HG03521 (cell line): ENCODE measurements around the gene DGKQ.
"Not testable (repeated sequence)": the region's sequence is repeated elsewhere in the genome, so short reads cannot be mapped to it uniquely, and the experiment has no call there.

ENCODE experiments used
- ATAC-seq: cut with Tn5 transposase; IDR thresholded peaks from one replicate; pipeline ENCODE4 v1.9.1; 2021; ENCODE audit warnings: mild to moderate bottlenecking, moderate library complexity; ENCODE audit not compliant: unreplicated experiment

The DGKQ gene

DNA sequence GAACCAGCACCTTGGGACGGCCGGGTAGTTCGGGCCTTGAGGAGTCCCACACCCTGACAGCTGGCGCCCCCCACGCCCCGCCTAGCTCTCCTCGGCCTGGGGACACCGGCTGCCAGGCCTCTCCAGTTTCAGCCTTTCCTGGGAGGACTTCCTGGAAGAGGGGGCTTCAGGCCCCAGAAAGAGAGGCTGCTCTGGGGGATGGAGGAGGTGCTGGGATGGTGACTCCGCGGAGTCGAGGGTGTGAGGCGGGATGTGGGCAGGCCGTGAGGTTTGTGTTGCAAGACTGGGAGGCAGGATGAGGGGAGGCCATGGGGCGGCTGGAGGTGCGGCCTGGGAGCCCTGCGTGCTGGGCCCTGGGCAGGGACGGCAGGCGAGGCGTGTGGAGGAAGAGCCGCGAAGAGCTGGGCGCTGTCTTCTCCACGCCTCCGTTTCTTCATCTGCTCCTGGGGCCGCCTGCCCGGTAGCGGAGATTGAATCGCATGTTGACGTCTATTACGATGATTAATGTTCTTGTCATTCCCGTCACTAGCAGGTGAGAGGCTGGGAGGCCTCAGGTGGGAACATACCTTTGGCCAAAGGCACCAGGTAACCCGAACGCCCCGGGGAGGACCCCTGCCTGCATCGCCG, 37.1 kb upstream of the DGKQ start:
- ATAC-seq, result no peak

DNA sequence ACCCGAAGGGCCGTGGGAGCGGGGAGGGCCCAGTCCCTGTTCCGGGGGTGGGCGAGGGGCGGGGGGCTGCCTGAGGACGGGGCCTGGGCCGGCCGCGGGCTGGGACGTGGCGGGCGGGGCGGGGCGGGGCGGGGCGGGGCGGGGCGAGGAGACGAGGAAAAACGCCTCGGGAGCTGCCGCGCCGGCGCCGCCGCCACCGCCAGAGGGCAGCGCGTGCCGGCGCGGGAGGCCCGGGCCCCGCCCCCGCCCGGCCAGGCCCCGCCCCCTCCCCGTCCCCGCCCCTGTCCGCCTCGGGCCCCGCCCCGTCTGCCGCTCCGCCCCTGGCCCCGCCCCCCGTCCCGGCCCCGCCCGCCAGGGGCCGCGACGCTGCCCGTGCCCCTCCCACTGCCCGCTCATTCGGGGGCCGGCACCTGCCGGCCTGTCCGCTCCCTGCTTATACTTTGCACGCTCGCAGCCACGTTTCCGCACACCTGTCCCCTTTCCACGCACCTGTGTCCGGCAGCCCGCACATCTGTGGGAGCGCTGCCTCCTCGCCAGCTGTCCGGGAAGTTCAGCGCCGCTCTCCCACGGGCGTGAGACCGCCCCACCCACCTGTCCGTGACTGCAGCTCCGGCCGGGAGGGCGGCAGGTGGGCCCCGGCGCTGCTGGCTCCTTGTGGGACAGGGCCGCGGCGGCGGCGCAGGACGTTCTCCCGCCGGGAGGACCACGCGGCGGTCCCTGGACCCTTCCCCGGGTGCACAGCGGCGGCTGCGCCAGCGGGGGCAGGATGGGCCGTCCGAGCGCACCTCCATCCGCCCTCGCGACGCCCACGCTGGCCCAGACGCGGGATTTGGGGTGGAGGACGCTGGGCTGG, 36.4 kb upstream of the DGKQ start:
- ATAC-seq, result peak; percentile 32

DNA sequence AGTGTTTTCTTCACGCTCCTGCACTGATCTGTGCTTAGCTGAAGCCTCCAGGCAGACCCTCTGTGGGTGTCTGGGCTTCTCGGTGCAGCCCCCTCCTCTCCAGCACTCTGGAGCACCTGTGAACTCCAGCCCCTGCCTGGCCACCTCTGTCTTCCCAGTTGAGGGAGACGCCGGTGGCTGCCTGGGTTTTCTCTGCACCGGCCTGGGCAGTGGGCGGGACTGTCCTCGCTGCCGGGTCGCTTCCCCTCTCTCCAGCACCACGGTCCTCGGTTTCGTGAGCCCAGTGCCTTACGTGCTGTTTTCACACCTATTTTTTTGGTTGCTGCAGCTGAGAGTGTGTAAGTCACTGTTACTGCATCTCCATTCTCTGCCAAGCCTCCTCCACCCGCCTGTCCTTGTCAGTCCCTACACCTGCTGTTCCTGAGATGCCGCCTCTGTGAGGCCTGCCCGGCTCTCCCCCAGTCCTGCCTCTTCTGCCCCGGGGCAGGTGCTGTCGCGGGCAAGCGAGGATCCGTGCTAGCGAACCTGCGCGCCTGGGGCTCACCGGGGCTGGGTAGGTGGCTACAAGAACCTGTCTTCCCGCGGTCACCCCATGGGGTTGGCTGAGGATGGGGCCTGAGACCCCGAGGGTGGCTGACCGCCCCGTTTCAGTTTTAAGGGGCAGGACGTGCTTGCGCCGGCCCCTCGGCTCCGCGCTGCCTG, 35.6 kb upstream of the DGKQ start:
- ATAC-seq, result peak; percentile 7

DNA sequence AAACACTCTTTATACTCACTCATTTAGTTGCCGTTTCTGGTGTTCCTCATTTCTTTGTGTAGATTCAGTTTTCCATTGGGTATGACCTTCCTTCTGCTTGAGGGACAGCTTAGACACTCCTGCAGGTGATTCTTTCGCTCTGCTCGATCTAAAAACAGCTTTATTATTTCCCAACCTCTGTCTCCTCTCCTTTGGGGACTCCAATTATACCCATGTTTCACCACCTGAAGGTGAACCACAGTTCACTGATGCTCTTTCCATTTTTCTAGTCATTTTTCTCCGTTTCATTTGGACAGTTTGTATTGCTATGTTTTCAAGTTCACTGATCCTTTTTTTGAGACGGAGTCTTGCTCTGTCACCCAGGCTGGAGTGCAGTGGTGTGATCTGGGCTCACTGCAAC, 33.5 kb upstream of the DGKQ start:
- no peak for ATAC-seq

DNA sequence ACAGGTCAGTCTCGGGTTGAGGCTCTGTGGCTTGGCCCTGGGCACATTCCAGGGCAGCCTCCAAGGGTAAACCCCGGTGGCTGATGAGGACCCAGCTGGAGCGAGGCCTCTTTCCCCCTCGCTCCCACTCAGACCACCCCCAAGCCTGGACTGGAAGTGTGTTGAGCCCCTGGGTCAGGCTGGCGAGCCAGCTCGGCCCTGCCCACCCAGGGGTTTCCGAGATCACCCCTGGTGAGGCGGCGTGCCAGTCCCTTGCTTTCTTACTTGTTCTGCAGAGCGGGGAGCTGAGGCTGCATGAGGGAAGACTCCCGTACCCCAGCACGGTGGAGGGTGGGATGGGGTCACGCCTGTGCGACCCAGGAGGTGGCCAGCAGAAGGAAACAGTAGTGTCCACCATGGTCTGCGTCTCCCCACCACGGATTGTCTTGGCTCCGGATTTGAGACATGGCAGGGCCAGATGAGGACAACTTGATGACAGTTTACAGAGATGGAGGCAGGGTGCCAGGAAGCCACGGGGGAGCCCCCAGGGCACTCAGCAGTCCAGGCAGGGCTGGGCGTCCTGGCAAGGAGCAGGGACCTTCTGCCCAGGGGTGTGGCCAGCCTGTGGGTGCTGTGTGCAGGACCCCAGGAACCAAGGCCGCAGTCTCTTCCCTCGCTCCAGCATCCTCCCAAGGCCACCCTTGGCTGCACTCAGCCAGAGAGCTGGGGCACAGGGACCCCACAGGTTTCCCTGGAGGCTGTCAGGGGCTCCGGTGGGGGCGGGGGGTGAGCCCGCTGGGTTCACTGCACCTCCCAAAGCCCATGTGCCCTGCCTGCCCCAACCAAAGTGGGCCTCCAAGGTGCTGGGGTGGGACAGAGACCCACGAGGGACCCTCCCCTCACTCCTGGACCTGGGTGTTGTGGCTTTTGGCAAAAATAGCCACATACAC, 31.5 kb upstream of the DGKQ start:
- ATAC-seq, result no peak

DNA sequence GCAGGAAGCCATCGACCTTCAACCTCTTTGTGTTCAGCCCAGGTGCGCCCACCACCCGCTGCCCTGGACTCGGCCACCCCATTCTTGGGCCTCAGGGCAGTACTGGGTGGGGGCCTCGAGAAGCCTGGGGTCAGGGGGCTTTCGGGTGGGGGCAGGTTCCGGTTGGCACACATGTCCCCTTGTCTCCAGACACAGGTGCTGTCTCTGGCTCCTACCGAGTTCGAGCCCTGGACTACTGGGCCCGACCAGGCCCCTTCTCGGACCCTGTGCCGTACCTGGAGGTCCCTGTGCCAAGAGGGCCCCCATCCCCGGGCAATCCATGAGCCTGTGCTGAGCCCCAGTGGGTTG, 30.7 kb upstream of the DGKQ start:
- ATAC-seq, result no peak

DNA sequence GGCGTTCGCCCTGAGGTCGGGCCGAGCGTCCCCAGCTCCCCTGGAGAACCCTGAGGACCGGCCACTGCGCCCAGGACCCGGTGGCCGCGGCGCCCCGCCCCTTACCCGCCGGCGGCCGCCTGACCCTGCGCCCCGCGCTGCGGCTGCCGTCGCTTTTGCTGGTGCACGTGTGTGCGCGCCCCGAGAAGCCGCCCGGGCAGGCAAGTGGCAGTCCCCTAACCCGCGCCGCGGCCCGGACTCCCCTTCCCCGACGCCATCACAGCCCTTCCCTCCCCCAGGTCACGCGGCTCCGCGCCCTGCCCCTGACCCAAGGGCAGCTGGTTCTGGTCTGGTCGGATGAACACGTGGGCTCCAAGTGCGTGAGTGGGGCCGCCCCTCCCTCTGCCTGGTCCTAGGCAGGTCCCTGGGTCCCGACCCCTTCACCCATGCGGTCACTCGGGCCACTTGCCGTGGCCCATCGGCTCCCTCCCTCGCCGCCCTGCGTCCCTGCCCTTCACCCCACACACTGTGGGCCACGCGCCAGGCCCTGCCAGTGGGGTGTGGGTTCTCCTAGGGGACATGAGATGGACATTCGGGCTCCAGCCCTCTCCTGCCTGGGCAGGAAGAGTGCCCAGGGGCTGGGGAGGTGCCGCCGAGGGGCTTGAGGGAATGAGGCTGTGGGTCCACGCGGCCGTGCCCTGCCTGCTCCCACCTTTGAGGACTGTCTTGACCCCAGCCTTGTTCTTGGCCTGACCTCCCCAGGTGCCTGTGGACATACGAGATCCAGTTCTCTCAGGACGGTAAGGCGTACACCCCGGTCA, 30.1 kb upstream of the DGKQ start:
- no peak for ATAC-seq

DNA sequence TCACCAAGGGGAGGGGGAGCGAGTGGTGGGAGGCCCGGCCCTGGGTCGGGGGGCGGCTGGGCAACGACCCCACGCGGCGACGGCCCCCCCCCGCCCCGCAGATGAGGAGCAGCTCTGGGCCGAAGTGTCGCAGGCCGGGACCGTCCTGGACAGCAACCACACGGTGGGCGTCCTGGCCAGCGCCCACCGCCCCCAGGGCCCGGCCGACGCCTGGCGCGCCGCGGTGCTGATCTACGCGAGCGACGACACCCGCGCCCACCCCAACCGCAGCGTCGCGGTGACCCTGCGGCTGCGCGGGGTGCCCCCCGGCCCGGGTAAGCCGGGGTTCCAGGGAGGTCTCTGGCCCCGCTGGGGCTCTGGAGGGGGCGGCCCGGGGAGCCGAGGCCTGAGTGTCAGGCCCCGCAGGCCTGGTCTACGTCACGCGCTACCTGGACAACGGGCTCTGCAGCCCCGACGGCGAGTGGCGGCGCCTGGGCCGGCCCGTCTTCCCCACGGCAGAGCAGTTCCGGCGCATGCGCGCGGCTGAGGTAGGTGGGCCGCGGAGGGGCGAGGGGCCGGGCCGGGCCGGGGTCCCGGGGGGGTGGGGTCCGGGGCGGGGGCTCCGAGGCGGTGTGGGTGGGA, 29.4 kb upstream of the DGKQ start:
- ATAC-seq, result no peak

DNA sequence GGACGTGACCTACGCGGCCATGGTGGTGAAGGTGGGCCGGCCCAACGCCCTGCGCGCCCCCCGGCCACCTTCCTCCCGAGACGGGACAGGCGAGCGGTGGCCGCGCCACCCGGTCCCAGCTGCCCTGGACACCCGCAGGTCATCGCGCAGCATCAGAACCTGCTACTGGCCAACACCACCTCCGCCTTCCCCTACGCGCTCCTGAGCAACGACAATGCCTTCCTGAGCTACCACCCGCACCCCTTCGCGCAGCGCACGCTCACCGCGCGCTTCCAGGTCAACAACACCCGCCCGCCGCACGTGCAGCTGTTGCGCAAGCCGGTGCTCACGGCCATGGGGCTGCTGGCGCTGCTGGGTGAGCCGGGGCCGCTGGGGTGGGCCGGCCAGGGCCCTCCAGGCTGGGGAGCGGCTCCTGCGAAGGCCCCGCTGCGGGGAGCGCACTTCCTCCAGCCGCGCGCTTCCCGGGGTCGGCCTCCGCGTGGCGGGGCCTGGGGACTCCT, 28.8 kb upstream of the DGKQ start:
- ATAC-seq, result no peak

DNA sequence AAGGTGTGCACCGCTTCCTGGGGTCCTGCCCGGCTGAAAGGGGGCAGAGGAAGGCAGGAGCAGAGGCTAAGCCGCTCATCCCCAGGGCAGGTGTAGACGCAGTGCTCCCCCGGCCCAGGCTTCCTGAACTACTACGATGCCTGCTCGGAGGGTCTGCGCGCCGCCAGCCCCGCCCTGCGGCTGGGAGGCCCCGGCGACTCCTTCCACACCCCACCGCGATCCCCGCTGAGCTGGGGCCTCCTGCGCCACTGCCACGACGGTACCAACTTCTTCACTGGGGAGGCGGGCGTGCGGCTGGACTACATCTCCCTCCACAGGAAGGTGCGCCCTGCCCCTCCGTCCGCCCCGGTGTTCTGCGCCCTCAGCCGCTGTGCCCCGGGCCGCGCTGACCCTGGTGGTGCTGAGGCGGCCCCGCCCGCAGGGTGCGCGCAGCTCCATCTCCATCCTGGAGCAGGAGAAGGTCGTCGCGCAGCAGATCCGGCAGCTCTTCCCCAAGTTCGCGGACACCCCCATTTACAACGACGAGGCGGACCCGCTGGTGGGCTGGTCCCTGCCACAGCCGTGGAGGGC, 28.3 kb upstream of the DGKQ start:
- no peak for ATAC-seq

DNA sequence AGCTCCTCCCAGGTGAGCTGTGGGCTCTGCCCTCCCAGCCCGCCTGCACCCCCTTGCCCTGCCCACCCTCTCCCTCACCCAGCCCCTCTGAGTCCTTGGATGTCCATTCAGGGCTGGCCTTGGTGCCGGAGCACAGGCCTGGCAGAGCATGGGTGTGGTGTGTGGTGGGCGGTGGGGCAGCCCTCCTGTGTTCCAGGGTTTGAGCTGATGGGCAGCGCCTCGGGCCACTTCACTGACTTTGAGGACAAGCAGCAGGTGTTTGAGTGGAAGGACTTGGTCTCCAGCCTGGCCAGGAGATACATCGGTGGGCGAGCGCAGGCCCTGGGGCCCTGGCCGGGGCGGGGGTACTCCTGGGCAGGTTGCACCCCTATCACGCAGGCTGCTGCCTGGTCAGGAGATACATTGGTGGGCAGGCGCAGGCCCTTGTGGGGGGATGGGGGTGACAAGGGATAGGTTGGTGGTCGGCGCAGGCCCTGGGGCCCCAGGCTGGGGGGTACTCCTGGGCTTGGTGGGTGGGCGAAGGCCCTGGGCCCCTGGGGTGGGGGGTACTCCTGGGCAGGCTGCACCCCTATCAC, 27.4 kb upstream of the DGKQ start:
- ATAC-seq, result no peak

DNA sequence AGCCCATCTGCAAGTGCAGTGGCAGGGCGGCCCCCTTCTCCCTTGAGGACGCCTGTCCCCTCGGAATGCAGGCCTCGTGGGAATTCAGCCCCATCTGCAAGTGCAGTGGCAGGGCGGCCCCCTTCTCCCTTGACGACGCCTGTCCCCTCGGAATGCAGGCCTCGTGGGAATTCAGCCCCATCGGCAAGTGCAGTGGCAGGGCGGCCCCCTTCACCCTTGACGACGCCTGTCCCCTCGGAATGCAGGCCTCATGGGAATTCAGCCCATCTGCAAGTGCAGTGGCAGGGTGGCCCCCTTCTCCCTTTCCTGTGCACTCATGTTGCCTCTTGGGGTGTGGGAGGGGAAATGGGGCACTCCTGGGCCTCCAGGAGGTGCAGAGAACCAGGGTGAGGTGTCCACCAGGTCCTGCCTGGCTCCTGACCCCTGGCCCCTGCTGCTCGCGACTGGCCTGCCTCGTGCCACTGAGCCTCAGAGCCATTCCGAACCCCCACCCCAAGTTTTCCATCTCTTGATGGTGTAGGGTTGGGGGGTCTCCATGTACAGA, 26.6 kb upstream of the DGKQ start:
- no peak for ATAC-seq

DNA sequence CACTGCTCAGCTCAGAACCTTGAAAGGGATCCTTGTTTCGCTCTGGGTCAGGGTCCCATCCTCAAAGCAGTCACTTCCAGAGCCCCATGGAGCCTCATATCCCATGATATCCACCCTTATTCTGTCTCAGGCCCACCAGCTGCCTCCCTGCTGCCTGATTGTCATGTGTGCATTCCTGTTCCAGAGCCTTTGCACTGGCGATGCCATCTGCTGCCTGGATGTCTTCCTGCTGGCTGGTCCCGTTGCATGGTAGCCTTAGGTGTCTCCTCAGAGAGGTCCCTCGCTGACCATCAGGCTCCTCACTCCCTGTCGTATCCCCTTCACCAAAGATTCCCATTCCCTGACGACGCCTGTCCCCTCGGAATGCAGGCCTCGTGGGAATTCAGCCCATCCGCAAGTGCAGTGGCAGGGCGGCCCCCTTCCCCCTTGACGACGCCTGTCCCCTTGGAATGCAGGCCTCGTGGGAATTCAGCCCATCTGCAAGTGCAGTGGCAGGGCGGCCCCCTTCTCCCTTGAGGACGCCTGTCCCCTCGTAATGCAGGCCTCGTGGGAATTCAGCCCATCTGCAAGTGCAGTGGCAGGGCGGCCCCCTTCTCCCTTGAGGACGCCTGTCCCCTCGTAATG, 26.0 kb upstream of the DGKQ start:
- not testable (repeated sequence) for ATAC-seq

DNA sequence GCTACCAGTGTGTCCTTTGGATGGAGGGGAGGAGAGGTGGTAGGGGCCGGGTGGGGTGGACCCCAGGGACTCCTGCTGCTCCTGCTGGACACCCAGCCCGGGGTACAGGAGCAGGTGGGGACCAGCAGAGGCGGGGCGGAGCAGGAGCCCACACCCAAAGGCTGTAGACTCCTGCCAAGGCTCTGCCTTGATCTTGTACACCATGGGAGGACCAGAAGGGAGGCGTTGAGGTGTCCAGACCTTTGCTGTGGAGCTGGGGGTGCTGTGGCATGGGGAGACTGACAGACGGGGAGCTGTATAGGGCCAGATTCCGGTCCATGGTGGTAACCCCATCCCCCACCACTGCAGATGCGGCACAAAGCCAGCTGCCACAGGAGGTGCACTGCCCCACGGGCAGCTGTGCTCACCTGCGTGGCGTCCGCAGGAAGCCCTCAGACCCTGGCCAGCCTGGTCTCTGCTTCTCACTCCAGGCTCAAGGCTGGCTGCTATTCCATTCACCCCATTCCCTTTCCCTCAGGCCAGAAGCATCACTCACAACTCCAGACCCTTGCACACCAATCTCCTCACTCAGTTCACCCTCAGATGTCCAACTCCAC, 24.8 kb upstream of the DGKQ start:
- no peak for ATAC-seq

DNA sequence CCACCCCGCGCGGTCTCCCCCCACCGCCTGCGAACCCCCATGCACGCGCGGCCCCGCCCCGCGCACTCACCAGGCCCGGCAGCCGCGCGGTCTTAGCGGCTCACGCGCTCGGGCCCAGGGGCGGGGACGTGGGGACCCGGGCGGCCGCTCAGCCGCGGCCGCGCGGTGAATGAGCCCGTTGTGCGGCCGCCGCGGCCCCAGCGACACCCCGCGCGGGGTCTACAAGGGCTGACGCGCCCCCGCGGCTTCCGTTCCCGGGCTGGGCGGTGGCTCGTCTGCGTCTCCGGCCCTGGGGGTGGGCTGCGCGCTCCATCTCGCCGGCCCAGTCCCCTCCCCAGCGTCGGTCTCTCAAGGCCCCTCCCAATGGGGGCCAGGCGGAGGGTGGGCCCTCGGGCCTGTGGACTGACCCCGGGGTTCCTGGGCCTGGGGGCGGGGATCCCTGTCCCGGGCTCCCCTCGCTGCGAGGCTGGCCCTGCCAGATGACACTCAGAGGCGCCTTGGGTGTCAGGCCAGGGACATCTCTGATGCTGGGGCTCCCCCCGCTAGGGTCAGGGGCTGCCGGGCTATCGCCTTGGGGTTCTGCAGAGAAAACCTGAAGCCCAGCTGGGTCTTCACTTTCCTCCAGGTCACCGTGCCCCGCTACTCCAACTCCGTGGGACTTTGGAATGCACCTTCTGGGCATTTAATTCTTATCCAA, 24.2 kb upstream of the DGKQ start:
- no peak for ATAC-seq

DNA sequence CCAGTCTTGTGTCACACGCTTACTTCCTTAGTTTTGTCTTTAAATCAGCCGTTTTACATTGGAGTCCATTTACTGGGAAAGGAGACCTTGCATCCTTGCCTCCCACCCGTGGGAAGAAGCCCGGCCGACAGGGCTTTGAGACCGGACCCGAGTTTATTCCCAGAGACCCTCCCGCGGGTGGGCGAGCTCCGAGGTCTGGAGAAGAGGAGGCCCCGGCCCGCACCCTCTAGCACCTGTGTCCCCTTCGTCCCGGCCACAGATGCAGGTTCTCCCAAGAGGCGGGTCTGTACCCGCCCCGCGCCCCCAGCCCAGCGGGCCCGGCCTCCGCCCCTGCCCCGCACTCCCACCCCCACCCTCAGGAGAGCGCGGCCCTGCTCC, 23.6 kb upstream of the DGKQ start:
- no peak for ATAC-seq
